ENCODE measurements around the gene LCN9. TPM values are rescaled to one million over a fixed set of nuclear protein-coding genes. Genes with fewer than 3 reads are reported as not detected.

Gene LCN9
- total RNA-seq, 1 donor from 2014 or later = 4.8 TPM

GRCh38 chr9:135698767-135699166 lies 35.7 kb downstream of the LCN9 start:
- DNase-seq (ENCODE audit: low read depth) = no peak
- Histone ChIP-seq H3K27me3 (ENCODE audit: insufficient read depth, low read length) (peaks cover 2% of the 10 kb centered on the region), H3K4me3 (ENCODE audit: insufficient read depth, low read depth, low read length) (no peak overlapping the region), H3K79me2 (ENCODE audit: insufficient read depth, low read length) (no peaks in the 10 kb centered on the region), H2AFZ (ENCODE audit: low read depth, low read length) (no peak overlapping the region), H3K9ac (ENCODE audit: low read length) (no peak overlapping the region), H3K27ac (ENCODE audit: low read depth, low read length) (no peak overlapping the region), H4K20me1 (ENCODE audit: insufficient read depth, low read length) (no peaks in the 10 kb centered on the region), H3K9me3 (ENCODE audit: insufficient read depth, low read depth, low read length) (no peaks in the 10 kb centered on the region), H3K4me2 (ENCODE audit: low read length) (no peak overlapping the region), H3K4me1 (ENCODE audit: insufficient read depth, low read length) (no peaks in the 10 kb centered on the region), H3K36me3 (ENCODE audit: insufficient read depth, low read length) (no peaks in the 10 kb centered on the region)
- Mint-ChIP-seq H3K27me3 (ENCODE audit: low read depth, unreplicated experiment) (peaks cover 20% of the 10 kb centered on the region), H3K36me3 (ENCODE audit: low read depth, unreplicated experiment) (no peaks in the 10 kb centered on the region), H3K4me3 (ENCODE audit: unreplicated experiment) (no peak overlapping the region), H3K4me1 (ENCODE audit: low read depth, unreplicated experiment) (no peaks in the 10 kb centered on the region), H3K27ac (ENCODE audit: unreplicated experiment) (no peak overlapping the region), H3K9me3 (ENCODE audit: unreplicated experiment) (no peaks in the 10 kb centered on the region)
- no peak for FAIRE-seq
- TF ChIP-seq, protein P1, sequence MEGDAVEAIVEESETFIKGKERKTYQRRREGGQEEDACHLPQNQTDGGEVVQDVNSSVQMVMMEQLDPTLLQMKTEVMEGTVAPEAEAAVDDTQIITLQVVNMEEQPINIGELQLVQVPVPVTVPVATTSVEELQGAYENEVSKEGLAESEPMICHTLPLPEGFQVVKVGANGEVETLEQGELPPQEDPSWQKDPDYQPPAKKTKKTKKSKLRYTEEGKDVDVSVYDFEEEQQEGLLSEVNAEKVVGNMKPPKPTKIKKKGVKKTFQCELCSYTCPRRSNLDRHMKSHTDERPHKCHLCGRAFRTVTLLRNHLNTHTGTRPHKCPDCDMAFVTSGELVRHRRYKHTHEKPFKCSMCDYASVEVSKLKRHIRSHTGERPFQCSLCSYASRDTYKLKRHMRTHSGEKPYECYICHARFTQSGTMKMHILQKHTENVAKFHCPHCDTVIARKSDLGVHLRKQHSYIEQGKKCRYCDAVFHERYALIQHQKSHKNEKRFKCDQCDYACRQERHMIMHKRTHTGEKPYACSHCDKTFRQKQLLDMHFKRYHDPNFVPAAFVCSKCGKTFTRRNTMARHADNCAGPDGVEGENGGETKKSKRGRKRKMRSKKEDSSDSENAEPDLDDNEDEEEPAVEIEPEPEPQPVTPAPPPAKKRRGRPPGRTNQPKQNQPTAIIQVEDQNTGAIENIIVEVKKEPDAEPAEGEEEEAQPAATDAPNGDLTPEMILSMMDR (IDR thresholded peaks at IDR 0.05; ENCODE audit: insufficient read depth, low read depth, low read length) = no peak
- no peak for TF ChIP-seq EZH2 (IDR thresholded peaks at IDR 0.05; ENCODE audit: insufficient read depth, low read length)

- Histone ChIP-seq H2AFZ (ENCODE audit: low read depth, low read length) (no peak within 1 kb of the TSS), H3K9me3 (ENCODE audit: insufficient read depth, low read depth, low read length) (no peaks in the 10 kb centered on the region), H3K4me3 (ENCODE audit: insufficient read depth, low read depth, low read length) (no peak within 1 kb of the TSS), H3K9ac (ENCODE audit: low read length) (no peak within 1 kb of the TSS), H3K4me1 (ENCODE audit: insufficient read depth, low read length) (no peaks in the 10 kb centered on the region), H3K27ac (ENCODE audit: low read depth, low read length) (no peak within 1 kb of the TSS), H3K79me2 (ENCODE audit: insufficient read depth, low read length) (no peaks in the 10 kb centered on the region), H4K20me1 (ENCODE audit: insufficient read depth, low read length) (no peaks in the 10 kb centered on the region), H3K27me3 (ENCODE audit: insufficient read depth, low read length) (peaks cover 2% of the 10 kb centered on the region), H3K36me3 (ENCODE audit: insufficient read depth, low read length) (no peaks in the 10 kb centered on the region), H3K4me2 (ENCODE audit: low read length) (no peak within 1 kb of the TSS)
- no peak for TF ChIP-seq EZH2 (IDR thresholded peaks at IDR 0.05; ENCODE audit: insufficient read depth, low read length)
- TF ChIP-seq, protein P1 (IDR thresholded peaks at IDR 0.05; ENCODE audit: insufficient read depth, low read depth, low read length) = no peak
- DNase-seq (ENCODE audit: low read depth) (no peak), FAIRE-seq (no peak)
- H3K9me3 Mint-ChIP-seq (ENCODE audit: unreplicated experiment) = no peaks in the 10 kb centered on the region
- no peak within 1 kb of the TSS for H3K27ac Mint-ChIP-seq (ENCODE audit: unreplicated experiment)
- H3K4me1 Mint-ChIP-seq (ENCODE audit: low read depth, unreplicated experiment) = no peaks in the 10 kb centered on the region
- no peaks in the 10 kb centered on the region for H3K36me3 Mint-ChIP-seq (ENCODE audit: low read depth, unreplicated experiment)
- H3K4me3 Mint-ChIP-seq (ENCODE audit: unreplicated experiment) = no peak within 1 kb of the TSS
- H3K27me3 Mint-ChIP-seq (ENCODE audit: low read depth, unreplicated experiment) = peaks cover 21% of the 10 kb centered on the region
Measured at GRCh38 chr9:135699440-135699839, 36.3 kb downstream of the LCN9 start, which contains the start of gene SOHLH1. Gene SOHLH1 (minus strand): TSS chr9:135699481. CDS start chr9:135699467, 14 bp downstream.

DNA sequence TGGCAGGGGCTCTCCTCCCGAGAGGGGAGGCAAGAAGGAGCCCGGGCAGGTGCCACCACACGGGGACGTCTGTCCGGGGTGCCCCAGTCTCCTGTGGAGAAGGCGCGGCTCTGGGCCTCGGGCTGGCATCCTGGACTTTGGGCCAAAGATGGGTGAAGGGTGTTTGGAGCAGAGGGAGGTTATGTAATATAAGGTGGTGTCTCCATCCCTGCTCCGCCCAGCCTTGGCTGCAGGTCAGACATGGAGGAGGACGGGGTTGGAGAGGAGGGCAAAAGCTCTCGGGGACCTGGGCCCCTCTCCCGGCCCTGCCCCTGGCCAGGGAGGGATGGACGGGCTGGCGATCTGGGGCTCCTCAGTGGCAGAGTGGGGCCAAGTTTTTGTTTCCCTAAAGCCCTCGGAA lies 37.4 kb downstream of the LCN9 start:
- Histone ChIP-seq H3K79me2 (ENCODE audit: insufficient read depth, low read length) (no peaks in the 10 kb centered on the region), H2AFZ (ENCODE audit: low read depth, low read length) (no peak overlapping the region), H3K9me3 (ENCODE audit: insufficient read depth, low read depth, low read length) (no peaks in the 10 kb centered on the region), H4K20me1 (ENCODE audit: insufficient read depth, low read length) (no peaks in the 10 kb centered on the region), H3K4me2 (ENCODE audit: low read length) (no peak overlapping the region), H3K4me3 (ENCODE audit: insufficient read depth, low read depth, low read length) (no peak overlapping the region), H3K36me3 (ENCODE audit: insufficient read depth, low read length) (no peaks in the 10 kb centered on the region), H3K9ac (ENCODE audit: low read length) (no peak overlapping the region), H3K27me3 (ENCODE audit: insufficient read depth, low read length) (peaks cover 2% of the 10 kb centered on the region), H3K4me1 (ENCODE audit: insufficient read depth, low read length) (no peaks in the 10 kb centered on the region), H3K27ac (ENCODE audit: low read depth, low read length) (no peak overlapping the region)
- DNase-seq (ENCODE audit: low read depth) (no peak), FAIRE-seq (no peak)
- H3K4me3 Mint-ChIP-seq (ENCODE audit: unreplicated experiment) = no peak overlapping the region
- H3K4me1 Mint-ChIP-seq (ENCODE audit: low read depth, unreplicated experiment) = peaks cover 1% of the 10 kb centered on the region
- no peak overlapping the region for H3K27ac Mint-ChIP-seq (ENCODE audit: unreplicated experiment)
- no peaks in the 10 kb centered on the region for H3K9me3 Mint-ChIP-seq (ENCODE audit: unreplicated experiment)
- no peak for TF ChIP-seq EZH2 (IDR thresholded peaks at IDR 0.05; ENCODE audit: insufficient read depth, low read length)
- TF ChIP-seq, protein P1 (IDR thresholded peaks at IDR 0.05; ENCODE audit: insufficient read depth, low read depth, low read length) = no peak
- no peaks in the 10 kb centered on the region for H3K36me3 Mint-ChIP-seq (ENCODE audit: low read depth, unreplicated experiment)
- H3K27me3 Mint-ChIP-seq (ENCODE audit: low read depth, unreplicated experiment) = peaks cover 28% of the 10 kb centered on the region
